Suppressor macrophage treated with lipopolysaccharide for 4 hours (primary cell): ENCODE measurements around the gene FBXL13.
A peak's percentile ranks its signal among the peaks of the same experiment; 100 is the strongest.
"Not testable (repeated sequence)": the region's sequence is repeated elsewhere in the genome, so short reads cannot be mapped to it uniquely, and the experiment has no call there.

Experiments used
- DNase-seq: peaks from one replicate; pipeline ENCODE4 v3.0.0-alpha.2; 2020

Gene FBXL13

DNA sequence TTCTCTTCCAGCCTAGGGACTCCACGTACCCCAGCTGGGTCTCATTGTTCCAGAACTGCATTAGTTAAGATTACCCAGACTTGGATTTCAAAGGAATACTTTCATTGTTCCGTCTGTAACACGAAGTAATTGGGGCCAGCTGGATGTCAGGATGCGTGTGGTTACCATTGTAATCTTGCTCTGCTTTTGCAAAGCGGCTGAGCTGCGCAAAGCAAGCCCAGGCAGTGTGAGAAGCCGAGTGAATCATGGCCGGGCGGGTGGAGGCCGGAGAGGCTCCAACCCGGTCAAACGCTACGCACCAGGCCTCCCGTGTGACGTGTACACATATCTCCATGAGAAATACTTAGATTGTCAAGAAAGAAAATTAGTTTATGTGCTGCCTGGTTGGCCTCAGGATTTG is 140.8 kb downstream of the FBXL13 start:
- no peak for DNase-seq

DNA sequence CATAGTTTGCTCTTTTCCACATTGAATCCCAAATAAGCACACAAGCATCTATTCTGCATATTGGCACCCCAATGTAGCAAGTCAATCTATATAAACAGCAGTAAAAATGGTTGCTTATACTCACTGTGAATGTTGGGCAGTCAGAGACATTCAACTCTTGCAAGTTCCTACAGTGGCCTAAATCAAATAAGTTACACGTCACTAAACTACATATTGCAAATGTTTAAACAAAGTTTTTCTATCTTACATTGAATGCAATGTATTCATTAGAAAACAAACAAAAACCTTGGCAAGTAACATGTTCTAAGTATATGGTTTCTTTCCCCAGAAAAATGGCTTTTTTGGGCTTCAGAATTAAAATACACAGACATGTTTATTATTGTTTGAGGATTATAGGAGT is 142.8 kb downstream of the FBXL13 start:
- no peak for DNase-seq

DNA sequence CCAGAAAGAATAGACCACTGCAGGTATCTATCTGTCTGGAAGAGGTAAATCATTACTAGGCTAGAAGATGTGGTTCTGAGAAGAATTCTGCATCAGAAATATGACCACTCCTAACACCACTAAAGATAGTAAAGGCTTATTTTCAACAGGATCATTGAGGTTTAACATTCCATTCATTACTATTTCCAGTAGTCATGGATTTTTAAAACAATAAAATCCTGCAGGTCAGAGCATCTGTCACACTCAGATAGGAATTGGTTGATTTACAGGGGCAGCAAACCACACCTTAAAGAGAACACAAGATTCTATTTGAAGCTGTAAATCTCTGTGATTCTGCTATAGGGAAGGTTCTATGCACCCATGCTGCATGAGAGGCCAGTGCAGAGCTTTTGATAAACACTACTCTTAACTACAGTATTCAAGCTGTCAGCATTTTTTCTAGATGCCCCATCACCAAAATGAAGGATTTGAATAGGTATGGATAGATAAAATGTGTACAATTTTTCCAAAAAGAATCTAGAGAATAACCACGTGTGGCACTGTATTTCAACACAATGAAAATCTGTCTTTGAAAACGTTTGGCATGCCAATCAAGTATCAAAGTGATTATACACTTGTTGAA is 147.2 kb downstream of the FBXL13 start:
- DNase-seq: no peak

DNA sequence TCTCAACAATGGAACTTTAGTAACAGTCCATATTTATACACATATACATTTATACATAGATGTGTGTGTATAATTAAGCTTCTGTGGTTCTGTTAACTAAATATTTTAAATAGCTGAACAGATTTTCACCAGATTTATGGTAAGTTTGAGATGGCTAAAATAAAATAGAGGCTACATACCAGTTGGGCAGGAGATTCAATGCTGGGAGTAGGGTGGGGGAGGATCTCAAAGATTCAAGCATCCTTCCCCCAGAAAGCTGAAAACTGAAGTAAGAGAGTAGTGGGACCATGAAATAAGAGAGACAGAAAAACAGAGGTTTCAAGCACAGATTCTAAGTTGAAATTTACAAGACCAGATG is 147.8 kb downstream of the FBXL13 start:
- DNase-seq: no peak

DNA sequence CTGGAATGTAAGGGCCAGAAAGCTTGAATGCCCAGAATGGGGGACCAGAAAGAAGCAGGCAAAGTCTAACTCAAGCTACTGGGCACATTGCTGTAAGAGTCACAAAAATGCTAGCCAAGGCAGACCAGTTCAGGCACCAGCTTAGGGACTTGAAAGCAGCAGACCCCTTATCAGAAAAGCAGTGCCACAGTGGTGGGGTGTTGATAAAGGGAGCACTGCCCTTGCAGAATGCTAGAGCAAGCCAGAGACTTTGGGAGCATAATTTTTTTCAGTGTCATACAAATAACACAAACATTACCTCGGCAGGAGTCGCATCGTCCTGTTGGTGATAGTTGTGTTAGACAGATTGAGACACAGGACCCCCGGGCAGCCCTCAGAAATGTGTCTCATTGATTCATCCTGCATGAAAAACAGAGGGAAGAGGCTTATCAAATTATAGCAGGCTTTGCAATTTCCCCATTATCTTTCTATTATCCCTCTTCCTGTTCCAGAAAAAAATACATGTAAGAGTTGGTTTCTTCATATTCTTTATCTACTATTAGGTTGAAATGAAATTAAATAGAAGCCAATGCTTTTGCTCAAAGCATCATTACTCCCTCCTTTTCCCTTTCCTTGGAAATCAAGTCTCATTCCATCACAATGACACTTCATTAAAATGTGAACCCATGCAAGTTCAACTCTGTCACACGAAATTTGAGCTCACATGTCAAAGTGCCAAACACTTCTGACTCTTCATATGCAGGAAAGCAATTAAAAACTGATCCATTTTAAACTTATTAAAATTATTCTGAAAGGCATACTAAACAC is 148.4 kb downstream of the FBXL13 start:
- DNase-seq: no peak

DNA sequence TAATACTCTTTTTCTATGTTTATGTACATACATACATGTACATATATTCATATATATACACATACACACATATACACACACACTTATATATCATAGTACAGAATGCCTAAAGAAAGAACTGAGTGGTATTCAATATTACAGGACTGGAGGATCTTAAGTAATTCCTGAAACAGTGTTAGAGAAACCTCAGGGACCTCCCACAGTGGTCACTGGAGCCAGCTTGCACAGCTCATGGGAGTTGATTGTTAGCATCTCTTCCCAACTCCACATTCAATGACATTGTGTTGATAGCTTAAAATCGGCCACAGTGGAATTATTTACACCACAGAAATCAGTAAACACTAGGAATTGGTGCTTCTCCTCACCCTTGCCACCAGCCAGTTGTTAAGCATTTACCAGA is 155.8 kb downstream of the FBXL13 start:
- no peak for DNase-seq

DNA sequence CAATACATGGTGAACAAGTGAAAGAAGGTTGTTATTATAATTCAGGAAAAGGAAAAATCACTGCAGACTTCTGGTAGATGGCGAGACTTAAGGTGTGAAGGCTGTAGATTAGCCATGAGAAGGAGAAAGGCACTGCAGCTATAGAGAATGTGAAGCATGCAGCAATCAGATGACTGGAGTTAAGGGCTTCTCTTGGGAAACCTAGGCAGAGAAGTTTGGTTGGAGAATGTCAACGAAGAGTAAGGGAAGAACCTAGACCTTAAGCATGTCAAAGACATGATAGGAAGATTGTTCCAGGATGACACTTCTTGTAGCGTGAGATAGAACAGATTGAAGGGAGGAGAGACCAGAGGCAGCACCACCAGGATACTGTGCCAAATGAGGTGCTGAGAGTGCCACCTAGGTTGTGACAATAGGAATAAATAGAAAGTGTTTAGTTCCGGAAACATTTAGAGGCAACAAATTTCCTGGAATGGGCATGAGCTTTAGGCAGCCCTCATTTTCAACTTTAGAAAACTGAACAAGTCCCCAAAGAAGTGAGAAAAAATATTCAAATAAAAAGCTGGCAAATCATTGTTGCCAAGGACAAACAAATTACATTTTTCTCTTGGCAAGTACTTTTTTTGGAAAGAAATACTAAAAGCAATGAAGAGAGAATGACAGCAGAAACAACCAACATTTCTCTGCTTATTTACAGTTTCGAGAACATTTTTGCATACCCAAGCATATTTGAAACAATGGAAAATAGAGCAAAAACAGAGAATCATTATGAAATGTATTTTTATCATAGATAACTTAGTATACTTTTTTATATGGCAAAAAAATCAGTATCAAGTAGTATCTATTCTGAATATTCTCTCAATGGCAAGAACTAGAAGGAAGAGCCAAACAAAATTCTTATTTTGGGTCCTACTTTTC is 156.9 kb downstream of the FBXL13 start:
- no peak for DNase-seq

DNA sequence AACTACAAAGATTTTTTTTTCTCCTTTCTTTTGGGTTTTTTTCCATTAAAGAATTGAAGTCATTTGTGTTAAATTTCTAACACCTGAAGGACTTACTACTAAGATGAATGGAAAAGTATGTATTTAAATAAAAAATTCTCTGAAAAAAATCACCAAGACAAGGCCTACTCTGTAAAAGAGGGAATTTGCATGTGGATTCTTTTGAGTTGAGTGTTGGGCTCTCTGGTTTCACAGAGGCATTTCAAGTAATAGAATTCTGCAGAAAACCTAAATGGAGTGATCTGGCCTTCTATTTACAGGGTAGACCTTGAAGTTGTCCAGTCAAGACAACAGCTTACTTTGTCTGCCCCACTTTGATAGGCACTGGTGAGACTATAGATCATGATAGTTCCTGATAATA is 157.7 kb downstream of the FBXL13 start:
- no peak for DNase-seq

DNA sequence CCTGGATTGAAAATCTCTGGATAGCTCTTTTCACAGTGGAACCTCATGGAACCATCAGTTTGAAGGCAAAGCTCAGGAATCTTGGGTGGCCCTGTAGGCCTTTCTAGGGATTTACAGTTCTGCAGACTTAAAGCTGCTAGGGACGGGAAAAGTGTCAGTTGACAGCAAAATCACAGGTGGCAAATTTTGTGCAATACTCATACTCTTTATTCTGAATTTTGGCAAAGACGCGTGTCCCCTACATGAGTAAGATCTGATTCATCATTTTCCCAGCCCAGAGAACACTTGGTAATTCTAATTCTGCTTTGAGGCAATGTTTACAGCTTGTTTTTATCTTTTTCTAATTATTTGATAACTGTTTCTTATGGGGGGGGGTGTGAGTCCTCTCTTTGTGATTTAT is 158.2 kb downstream of the FBXL13 start:
- no peak for DNase-seq

DNA sequence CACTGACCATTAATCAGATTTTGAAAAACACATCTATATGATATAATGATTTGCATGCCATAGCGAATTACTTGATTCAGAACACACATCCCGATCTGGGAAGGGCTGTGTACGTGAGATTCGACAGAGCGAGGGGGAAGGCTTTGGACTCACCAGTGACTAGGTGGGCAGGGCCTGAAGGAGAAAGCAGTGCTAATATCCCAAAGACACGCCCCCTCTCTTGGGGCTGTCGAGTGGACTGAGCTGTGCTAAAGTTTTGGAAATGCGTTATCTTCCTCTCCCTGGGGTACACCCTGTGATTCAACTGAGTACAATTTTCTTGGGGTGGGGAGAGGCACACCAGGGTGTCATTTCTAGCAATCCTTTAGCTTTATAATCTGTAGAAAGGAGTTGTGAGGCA is 160.0 kb downstream of the FBXL13 start:
- DNase-seq: no peak

DNA sequence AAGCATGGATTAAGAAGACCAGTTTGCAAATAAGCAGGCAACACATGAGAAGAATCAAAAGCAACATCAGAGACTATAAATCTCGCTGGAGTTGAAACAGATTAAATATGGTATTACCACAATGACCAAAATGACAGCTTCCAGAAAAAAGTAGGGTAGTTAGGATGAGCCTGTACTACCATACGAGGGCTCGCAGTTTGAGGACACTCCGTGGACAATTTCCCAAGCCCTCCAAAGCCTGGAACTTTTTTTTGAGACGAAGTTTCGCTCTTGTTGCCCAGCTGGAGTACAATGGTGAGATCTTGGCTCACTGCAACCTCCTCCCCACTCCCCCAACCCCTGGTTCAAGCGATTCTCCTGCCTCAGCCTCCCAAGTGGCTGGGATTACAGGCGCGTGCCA is 160.8 kb downstream of the FBXL13 start:
- DNase-seq: no peak

DNA sequence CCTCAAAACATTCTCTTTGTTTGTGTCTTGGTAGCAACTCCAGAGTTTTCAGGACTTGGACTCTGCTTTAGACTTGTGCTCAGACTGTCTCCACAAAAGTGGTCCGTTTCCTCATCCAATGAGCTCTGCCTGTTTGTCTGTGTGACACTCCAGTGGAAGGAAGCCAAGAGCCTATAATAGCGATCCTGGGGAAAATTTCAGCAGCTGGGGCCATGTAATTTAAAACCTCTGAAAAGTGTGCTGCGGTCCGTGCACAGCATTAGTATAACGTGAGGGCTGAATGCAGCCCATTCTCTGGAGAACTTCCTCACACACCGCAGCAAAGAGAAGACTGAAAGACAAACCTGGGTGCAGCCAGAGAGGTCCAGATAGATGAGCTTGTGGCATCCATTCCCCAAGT is 161.9 kb downstream of the FBXL13 start, which contains the start of gene LRRC17:
TSS of gene LRRC17 (plus strand) at position 259 of the 400 bp plus-strand sequence. CDS start 20,914 bp downstream, outside the sequence.
- no peak for DNase-seq

DNA sequence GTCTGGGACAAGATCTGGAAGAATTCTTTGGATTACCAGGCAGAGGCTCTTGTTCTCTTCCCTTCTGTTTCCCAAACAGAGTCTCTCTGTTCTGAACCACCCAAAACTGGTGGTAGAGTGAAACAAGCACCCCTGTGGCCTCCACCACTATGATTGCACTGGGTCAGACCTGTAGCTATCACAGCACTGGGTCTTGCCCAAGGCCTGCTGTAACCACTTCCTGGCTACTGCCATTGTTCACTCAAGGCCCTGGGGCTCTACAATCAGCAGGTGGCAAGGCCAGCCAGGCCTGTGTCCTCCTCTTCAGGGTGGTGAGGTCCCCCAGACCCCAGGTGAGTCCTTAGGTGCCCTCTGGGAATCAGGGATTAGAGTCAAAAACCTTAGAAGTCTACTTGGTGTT is 165.9 kb downstream of the FBXL13 start:
- DNase-seq: no peak

DNA sequence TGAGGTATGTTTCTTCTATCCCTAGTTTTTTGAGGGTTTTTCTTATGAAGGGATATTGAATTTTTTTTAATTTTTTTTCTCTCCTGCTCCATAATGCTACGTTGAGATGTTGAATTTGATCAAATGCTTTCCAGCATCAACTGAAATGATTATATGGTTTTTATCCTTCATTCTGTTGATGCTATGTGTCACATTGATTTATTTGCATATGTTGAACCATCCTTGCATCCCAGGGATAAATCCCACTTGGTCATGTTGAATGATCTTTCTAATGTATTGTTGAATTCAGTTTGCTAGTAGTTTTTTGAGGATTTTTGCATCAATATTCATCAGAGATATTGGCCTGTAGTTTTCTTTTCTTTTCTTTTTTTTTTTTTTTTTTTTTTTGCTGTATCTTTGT is 171.0 kb downstream of the FBXL13 start:
- not testable (repeated sequence) for DNase-seq

DNA sequence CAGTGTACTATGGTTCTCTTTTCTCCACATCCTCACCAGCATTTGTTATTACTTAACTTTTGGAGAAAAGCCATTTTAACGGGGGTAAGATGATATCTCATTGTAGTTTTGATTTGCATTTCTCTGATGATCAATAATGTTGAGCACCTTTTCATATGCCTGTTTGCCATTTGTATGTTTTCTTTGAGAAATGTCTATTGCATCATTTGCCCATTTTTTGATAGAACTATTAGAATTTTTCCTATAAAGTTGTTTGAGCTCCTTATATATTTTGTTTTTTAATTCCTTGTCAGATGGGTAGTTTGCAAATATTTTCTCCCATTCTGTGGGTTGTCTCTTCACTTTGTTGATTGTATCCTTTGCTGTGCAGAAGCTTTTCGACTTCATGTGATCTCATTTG is 172.5 kb downstream of the FBXL13 start:
- not testable (repeated sequence) for DNase-seq

DNA sequence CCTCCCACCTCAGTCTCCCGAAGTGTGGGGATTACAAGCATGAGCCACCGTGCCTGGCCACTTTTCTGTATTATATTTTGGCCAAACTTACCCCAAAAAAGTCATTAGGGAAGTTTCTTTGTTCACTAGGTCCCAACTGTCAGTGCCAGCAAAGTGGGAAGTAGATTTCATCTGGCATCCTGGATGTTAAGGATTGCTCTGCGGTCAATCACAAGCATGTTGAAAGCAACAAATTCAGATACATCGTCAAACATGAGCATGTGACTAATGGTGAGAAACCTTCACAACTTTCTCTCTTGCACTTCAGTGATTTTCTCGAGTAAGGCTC is 176.1 kb downstream of the FBXL13 start:
- DNase-seq: peak; percentile 45

DNA sequence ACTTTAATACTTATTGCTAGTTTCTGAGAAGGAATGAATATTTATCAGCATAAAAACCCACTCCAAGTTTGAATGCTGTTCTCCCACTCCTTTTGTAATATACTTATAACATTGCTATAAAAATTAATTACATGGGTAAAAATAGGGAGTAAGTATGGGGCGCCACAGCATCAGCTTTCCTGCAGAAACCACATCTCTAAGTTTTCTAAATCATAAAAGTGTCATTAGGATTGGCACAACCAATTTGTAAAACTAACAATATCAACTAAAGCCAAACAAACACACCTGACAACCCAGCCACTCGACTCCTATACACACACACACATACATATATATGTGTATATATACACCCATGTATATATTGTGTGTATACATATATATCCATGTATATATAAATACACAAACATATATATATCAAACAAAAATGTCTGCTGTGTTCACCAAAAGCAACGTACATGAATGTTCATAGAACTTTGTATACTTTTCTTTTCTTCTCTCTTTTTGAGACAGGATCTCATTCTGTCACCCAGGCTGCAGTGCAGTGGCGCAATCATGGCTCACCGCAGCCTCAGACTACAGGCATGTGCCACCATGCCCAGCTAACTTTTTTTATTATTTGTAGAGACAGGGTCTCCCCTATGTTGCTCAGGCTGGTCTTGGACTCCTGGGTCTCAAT is 176.6 kb downstream of the FBXL13 start:
- no peak for DNase-seq

DNA sequence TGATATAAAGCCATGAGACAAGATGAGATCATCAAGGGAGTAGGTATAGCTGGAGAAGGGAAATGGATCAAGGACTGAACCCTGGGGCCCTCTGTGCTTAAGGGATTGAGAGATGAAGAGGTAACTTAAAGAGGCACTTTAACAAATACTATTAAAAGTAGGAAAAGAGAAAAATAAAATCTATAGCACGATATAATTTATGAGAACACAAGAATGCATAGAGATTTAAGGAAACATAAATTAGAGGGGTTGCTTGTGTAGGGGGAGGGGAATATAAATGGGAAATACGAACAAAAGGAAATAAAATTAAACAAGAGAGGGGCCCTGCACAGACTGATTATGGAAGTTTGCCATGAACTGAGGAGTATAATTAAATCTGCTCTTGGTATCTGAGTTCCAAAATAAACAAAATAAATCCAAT is 177.4 kb downstream of the FBXL13 start:
- no peak for DNase-seq

DNA sequence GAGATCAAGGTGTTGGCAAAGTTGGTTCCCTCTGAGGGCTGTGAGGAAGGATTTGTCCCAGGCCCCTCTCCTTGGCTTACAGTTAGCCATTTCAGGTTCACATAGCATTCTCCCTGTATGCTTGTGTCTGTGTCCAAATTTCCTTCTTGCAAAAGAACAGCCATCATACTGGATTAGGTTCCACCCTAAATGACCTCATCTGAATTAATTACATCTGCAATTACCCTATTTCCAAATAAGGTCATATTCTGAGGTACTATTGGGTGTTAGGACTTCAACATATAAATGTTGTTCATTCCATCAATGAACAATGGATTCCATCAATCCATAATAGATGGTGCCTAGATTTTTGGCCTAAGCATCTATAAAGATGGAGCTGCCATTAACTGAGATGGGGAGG is 178.0 kb downstream of the FBXL13 start:
- DNase-seq: no peak

DNA sequence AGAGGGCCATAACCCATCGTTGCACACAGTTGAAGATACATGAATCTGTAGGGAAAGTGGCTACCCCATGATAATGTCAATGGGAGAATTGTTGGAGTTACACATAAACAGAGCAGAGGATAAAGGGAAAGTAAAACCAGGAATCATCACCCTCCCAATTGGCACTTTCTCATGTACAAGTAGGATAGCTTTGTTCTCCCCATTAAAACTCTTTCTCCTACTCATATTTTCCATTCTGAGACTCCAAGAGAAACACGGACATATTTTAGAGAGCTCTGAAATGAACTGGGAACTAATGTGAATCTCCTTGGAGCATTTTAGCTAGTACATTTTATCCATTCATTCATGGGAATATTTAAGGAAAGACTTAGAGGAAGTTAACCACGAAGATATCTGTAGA is 179.0 kb downstream of the FBXL13 start:
- DNase-seq: no peak

DNA sequence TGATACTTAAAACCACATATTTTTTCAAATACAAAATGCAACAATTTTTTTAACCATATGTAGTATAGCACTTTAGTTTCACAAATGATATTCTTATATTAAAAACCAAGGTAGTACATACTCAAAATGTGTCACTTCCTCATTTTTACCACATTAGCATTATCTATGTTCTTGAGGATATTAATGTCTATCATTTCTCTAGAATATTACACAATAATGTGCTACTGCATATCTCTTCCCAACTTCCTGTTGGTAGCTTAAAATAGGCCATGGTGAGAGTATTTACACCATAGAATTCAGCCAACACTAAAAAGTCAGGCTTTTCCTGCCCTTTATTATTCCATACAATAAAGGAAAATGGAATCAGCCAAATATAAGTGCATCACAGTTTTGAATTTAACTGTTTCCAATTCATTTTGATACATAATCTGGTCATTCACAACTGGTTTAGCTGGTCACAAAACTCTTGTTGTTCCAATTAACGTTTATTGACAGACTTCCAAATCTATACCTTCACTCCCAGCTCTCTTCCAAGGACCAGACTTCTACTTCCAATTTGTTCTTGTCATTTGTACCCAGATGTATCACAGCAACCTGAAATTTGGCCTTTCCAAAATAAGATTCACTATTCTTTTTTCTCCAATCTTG is 181.8 kb downstream of the FBXL13 start:
- peak; percentile 44 for DNase-seq

DNA sequence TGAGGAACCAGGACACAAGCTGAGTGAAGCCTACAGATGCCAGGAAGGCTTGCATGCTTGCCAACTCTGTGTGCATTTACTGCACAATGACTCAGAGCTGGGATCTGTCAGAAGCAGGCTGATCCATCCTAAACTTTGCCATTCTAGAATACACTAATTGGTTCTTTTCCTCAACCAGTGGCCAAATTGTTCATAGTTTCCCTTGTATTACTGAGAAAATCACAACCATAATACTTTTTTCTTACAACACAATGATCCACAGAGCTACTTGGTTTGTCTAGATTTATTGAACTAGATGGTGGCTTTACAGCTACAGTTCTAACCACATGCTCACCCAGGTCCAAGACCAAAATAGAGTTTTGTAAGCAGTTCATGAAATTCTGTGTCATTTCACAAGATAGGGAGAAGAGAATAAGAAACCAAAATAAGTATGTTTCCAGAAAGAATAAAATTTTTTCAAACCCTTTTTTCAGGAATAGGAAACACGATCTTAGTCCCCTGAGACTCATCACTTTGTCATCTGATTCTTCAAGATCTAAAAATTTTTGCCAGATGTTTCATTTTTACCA is 182.8 kb downstream of the FBXL13 start:
- peak; percentile 36 for DNase-seq
